K562 (cell line): ENCODE results near the gene DOLK. TPM values are rescaled to one million over a fixed set of nuclear protein-coding genes. Genes with fewer than 3 reads are reported as not detected.

Experiments
- ATF1 ChIP-seq, 2 experiments: fragments of 450-650 bp in 1 of 2; IDR thresholded peaks; 2 replicates each; pipeline ENCODE4 v1.6.1; 2016; ENCODE audit warnings: missing compliant biosample characterization in 1 of 2, missing genetic modification characterization in 1 of 2
- ATF4 ChIP-seq: fragments of 450-650 bp; formaldehyde crosslinking; IDR thresholded peaks from 2 replicates; pipeline ENCODE4 v1.4.0; 2022; ENCODE audit warnings: mild to moderate bottlenecking, moderate library complexity
- CBX3 ChIP-seq, 2 experiments: IDR thresholded peaks; 1 replicate in 1 of 2; 2 replicates in 1 of 2; pipeline ENCODE4 v1.6.1; 2012; ENCODE audit warnings: inconsistent platforms in 2 of 2, low read length in 2 of 2, borderline replicate concordance in 1 of 2, control low read depth in 1 of 2
- ESRRA ChIP-seq: fragments of 450-650 bp; IDR thresholded peaks from 2 replicates; pipeline ENCODE4 v1.6.1; 2014; ENCODE audit warnings: low read depth, mild to moderate bottlenecking, moderate library complexity, borderline replicate concordance
- GATAD2A ChIP-seq: fragments of 450-650 bp; IDR thresholded peaks from 2 replicates; pipeline ENCODE4 v1.6.1; 2017
- HNRNPH1 ChIP-seq: fragments of 200-400 bp; formaldehyde crosslinking; optimal IDR thresholded peaks from 2 replicates; pipeline ENCODE3; 2017; ENCODE audit warnings: low read depth, mild to moderate bottlenecking, low read length, moderate library complexity
- MTA3 ChIP-seq: fragments of 450-650 bp; formaldehyde crosslinking; IDR thresholded peaks from 2 replicates; pipeline ENCODE4 v1.6.1; 2017; ENCODE audit warnings: mild to moderate bottlenecking, borderline replicate concordance
- NBN ChIP-seq: fragments of 450-650 bp; IDR thresholded peaks from 2 replicates; pipeline ENCODE4 v1.6.1; 2016; ENCODE audit warnings: low read depth, mild to moderate bottlenecking
- NCOA6 ChIP-seq: fragments of 450-650 bp; IDR thresholded peaks from 2 replicates; pipeline ENCODE4 v1.6.1; 2017; ENCODE audit warnings: mild to moderate bottlenecking
- POLR2B ChIP-seq: fragments of 450-650 bp; IDR thresholded peaks from 2 replicates; pipeline ENCODE4 v1.6.1; 2018; ENCODE audit warnings: low read depth; ENCODE audit not compliant: partially characterized antibody
- SMARCC2 ChIP-seq: fragments of 450-650 bp; IDR thresholded peaks from 2 replicates; pipeline ENCODE4 v1.6.1; 2017; ENCODE audit warnings: antibody characterized with exemption, moderate library complexity, mild to moderate bottlenecking, low read depth
- STAT6 ChIP-seq: sonication (generic); formaldehyde crosslinking; IDR thresholded peaks from 2 replicates; pipeline ENCODE4 v1.8.1; 2023; ENCODE audit warnings: mild to moderate bottlenecking, missing genetic modification reagents
- TRIM25 ChIP-seq: fragments of 450-650 bp; IDR thresholded peaks from 2 replicates; pipeline ENCODE4 v1.7.0; 2016; ENCODE audit warnings: borderline replicate concordance
- WHSC1 ChIP-seq: IDR thresholded peaks from one replicate; pipeline ENCODE4 v1.6.1; 2012; ENCODE audit warnings: low read length, control low read depth, inconsistent platforms
- ZBTB1 ChIP-seq: sonication (generic); formaldehyde crosslinking; IDR thresholded peaks from 2 replicates; pipeline ENCODE4 v1.8.1; 2023; ENCODE audit warnings: missing genetic modification reagents, low read depth, mild to moderate bottlenecking, borderline replicate concordance
- ZFX ChIP-seq: sonication (generic); formaldehyde crosslinking; IDR thresholded peaks from 2 replicates; pipeline ENCODE4 v1.8.0; 2022; ENCODE audit warnings: mild to moderate bottlenecking, missing genetic modification reagents, moderate library complexity
- ZNF24 ChIP-seq: fragments of 450-650 bp; IDR thresholded peaks from 2 replicates; pipeline ENCODE4 v1.6.1; 2016
- ZNF263 ChIP-seq: sonication (generic); formaldehyde crosslinking; IDR thresholded peaks from 2 replicates; pipeline ENCODE4 v1.8.0; 2022; ENCODE audit warnings: mild to moderate bottlenecking, missing genetic modification reagents, borderline replicate concordance
- ZNF395 ChIP-seq: fragments of 200-800 bp; sonication (Bioruptor generic); IDR thresholded peaks from 2 replicates; pipeline ENCODE4 v1.6.1; 2017; ENCODE audit warnings: missing genetic modification characterization, missing compliant biosample characterization
- ZNF584 ChIP-seq: fragments of 200-800 bp; sonication (Bioruptor generic); IDR thresholded peaks from 2 replicates; pipeline ENCODE4 v1.6.1; 2016; ENCODE audit warnings: low read depth, mild to moderate bottlenecking, missing genetic modification characterization, missing compliant biosample characterization
- ZNF695 ChIP-seq: fragments of 450-650 bp; formaldehyde crosslinking; IDR thresholded peaks from 2 replicates; pipeline ENCODE4 v1.4.0; 2020; ENCODE audit warnings: mild to moderate bottlenecking, moderate library complexity
- ZNF780A ChIP-seq: fragments of 250-450 bp; sonication (Bioruptor Pico); IDR thresholded peaks from 2 replicates; pipeline ENCODE4 v1.5.0; 2021; ENCODE audit warnings: mild to moderate bottlenecking
- polyA plus RNA-seq, 8 experiments: library from polyadenylated mRNA; depleted of rRNA in 4 of 8; stranded (reverse) in 5 of 8; unstranded in 3 of 8; fragments of >200 nt; fragmentation: Nextera tagmentation in 2 of 8; fragmentation: Illumina TruSeq in 1 of 8; extraction: Ambion mirVana in 2 of 8; extraction: Trizol in 1 of 8; gene quantifications; 2 replicates each; pipeline versions ENCODE4 v1.2.1 to v1.2.3, GENCODE V29; 2011 to 2014; ENCODE audit warnings: inconsistent platforms in 1 of 8, missing spikeins in 1 of 8
- total RNA-seq, 7 experiments: library from RNA; depleted of rRNA in 6 of 7; stranded (reverse); fragments of >200 nt in 6 of 7; fragmentation: Illumina TruSeq in 2 of 7; extraction: Trizol in 2 of 7; gene quantifications; 2 replicates each; pipeline versions ENCODE4 v1.2.1 to v1.2.3, GENCODE V29; 2011 to 2021; ENCODE audit warnings: low replicate concordance in 1 of 7

Gene DOLK
- total and polyA plus RNA-seq, 9 of the 15 experiments (the other 6 are each of a cell fraction or from before 2014, with no cell fraction given), result 2.6 to 14.2 (median 11.7) TPM

- TF ChIP-seq ZNF395 (peak; percentile 61; the same call in 1 of the 2 replicates), STAT6 (CRISPR knock-in tag) (0 out of 2 replicates have a peak, but pooled peaks have one; percentile 68), HNRNPH1 (no peak), TRIM25 (no peak), ESRRA (peak; percentile 3; the same call in 1 of the 2 replicates), ZNF584 (CRISPR knock-in tag) (no peak), SMARCC2 (no peak), ZNF695 (CRISPR knock-in tag) (no peak), CBX3 (IDR thresholded peaks at IDR 0.05; ENCODE audit: borderline replicate concordance in 1 of 2, low read length in 2 of 2) (no peak), ZFX (CRISPR knock-in tag) (peak; percentile 38; the same call in 1 of the 2 replicates), WHSC1 (no peak), ATF4 (CRISPR knock-in tag) (no peak), ZNF263 (CRISPR knock-in tag) (peak; percentile 60; the same call in 1 of the 2 replicates), POLR2B (peak; percentile 90), ATF1 (CRISPR knock-in tag; IDR thresholded peaks at IDR 0.05) (peak; percentile 1; the same call in 1 of the 2 replicates), ATF1 (tag; IDR thresholded peaks at IDR 0.05) (peak; percentile 95), ZBTB1 (CRISPR knock-in tag) (0 out of 2 replicates have a peak, but pooled peaks have one; percentile 37), MTA3 (peak; percentile 63; the same call in 1 of the 2 replicates), NCOA6 (no peak), NBN (peak; percentile 26; the same call in 1 of the 2 replicates), ZNF780A (CRISPR knock-in tag) (no peak), ZNF24 (no peak), GATAD2A (0 out of 2 replicates have a peak, but pooled peaks have one; percentile 12)
Measured at GRCh38 chr9:128947527-128948301, at the start of gene DOLK, which contains the start of gene NUP188 (continued).
